ENCODE results near the gene FNDC3B. TPM values are rescaled to one million over a fixed set of nuclear protein-coding genes. Genes with fewer than 3 reads are reported as not detected.

Gene FNDC3B
- total and polyA plus RNA-seq, 9 of the 15 experiments (the other 6 are each of a cell fraction or from before 2014, with no cell fraction given): 7.0 to 35.8 (median 16.2) TPM

GRCh38 chr3:172311217-172311616 is 271.8 kb downstream of the FNDC3B start (continued):
- no peak for TF ChIP-seq ETV1 (tag; conservative IDR thresholded peaks at IDR 0.05; ENCODE audit: low read depth)
- no peak for TF ChIP-seq GTF2B (IDR thresholded peaks at IDR 0.05; ENCODE audit: extremely low read depth, insufficient read length)

- no peak for FAIRE-seq
- no peaks in the 10 kb centered on the region for H3K9me1 ChIP-seq (ENCODE audit: control insufficient read depth, insufficient read depth, low read length)
- TSS peak; percentile 7 for BruUV-seq (replicated peaks)
- CTCF ChIA-PET (ENCODE audit: low intra/inter-chr PET ratio): no interaction called here
- no peaks in the 10 kb centered on the region for H3K79me2 ChIP-seq (ENCODE audit: control insufficient read depth, insufficient read depth, low read length)
- DNase-seq (ENCODE audit: extremely low read depth in 1 of 4, low spot score in 3 of 4): no peak
- H3K27me3 ChIP-seq (ENCODE audit: control insufficient read depth in 2 of 2, insufficient read depth in 2 of 2, low read length in 2 of 2): no peaks in the 10 kb centered on the region
- ATAC-seq: no peak
- H3K4me1 ChIP-seq (replicated peaks in 1 of 2; ENCODE audit: control insufficient read depth in 2 of 2, insufficient read depth in 2 of 2, low read length in 2 of 2): peaks cover 5 to 11% of the 10 kb centered on the region in 2 experiments; a peak in 4 of 5 replicates
- H2AFZ ChIP-seq (ENCODE audit: low read depth, low read length): no peak overlapping the region
- in situ Hi-C loops (cut with MboI): no loop called here
- no peak overlapping the region for H3K4me3 ChIP-seq
- WGBS (ENCODE audit: insufficient coverage, low coverage, missing lambda C conversion rate): 89% methylated on average over 6 of the region's 6 CpGs
- H3K27ac ChIP-seq (ENCODE audit: extremely low read depth, low read depth, low read length): no peak overlapping the region
- intact Hi-C loops (cut with micrococcal nuclease): no loop called here
- peaks cover 68% of the 10 kb centered on the region for H3K36me3 ChIP-seq (ENCODE audit: control insufficient read depth, insufficient read depth, low read length)
- POLR2A ChIA-PET: no interaction called here
- no peaks in the 10 kb centered on the region for H4K20me1 ChIP-seq (replicated peaks; ENCODE audit: control insufficient read depth, insufficient read depth, low read length)
- no peaks in the 10 kb centered on the region for H3K9me3 ChIP-seq (replicated peaks; ENCODE audit: control insufficient read depth, insufficient read depth, low read depth, low read length)
- TF ChIP-seq TFE3 (CRISPR knock-in tag; IDR thresholded peaks at IDR 0.05) (no peak), C11orf30 (IDR thresholded peaks at IDR 0.05; ENCODE audit: low read depth) (no peak), MLX (CRISPR knock-in tag; conservative IDR thresholded peaks at IDR 0.05) (no peak), SIX5 (IDR thresholded peaks at IDR 0.05; ENCODE audit: borderline replicate concordance in 1 of 2, insufficient read depth in 1 of 2, low read depth in 1 of 2, low read length in 2 of 2) (no peak)
- H3K4me2 ChIP-seq (ENCODE audit: insufficient read depth, low read length): no peak overlapping the region
- no peak overlapping the region for H3K9ac ChIP-seq (ENCODE audit: insufficient read depth in 1 of 2, low read depth in 2 of 2, low read length in 2 of 2)
Measured at GRCh38 chr3:172312001-172312400, 272.6 kb downstream of the FNDC3B start.
